ENCODE measurements around the gene CIAO2A. TPM values are rescaled to one million over a fixed set of nuclear protein-coding genes. Genes with fewer than 3 reads are reported as not detected.

The CIAO2A gene
- total RNA-seq, 1 experiment from 2014 or later = 74.4 TPM

- Mint-ChIP-seq H3K27ac (no peak overlapping the region), H3K36me3 (ENCODE audit: insufficient read depth in 1 of 3, low read depth in 3 of 3) (peaks cover 0 to 5% (median 0%) of the 10 kb centered on the region in 3 experiments; a peak in 5 of 7 replicates), H3K4me1 (peaks cover 3 to 4% of the 10 kb centered on the region in 2 experiments; a peak in 3 of 4 replicates), H3K27me3 (ENCODE audit: low read depth) (no peaks in the 10 kb centered on the region), H3K9me3 (no peaks in the 10 kb centered on the region), H3K4me3 (no peak overlapping the region)
- Histone ChIP-seq H2BK15ac (ENCODE audit: low read depth, low read length) (no peak overlapping the region), H3T11ph (ENCODE audit: low read length) (no peak overlapping the region), H3K27ac (ENCODE audit: insufficient read length, low read depth, low read length) (no peak overlapping the region), H3K9me3 (ENCODE audit: control insufficient read depth, low read depth, low read length) (no peaks in the 10 kb centered on the region), H4K8ac (replicated peaks; ENCODE audit: insufficient read length, low read depth, low read length) (no peak overlapping the region), H3K23me2 (ENCODE audit: insufficient read length, low read depth, low read length, poor library complexity, severe bottlenecking) (no peaks in the 10 kb centered on the region), H4K91ac (ENCODE audit: insufficient read length, low read depth, low read length) (no peak overlapping the region), H3K56ac (ENCODE audit: insufficient read length, low read depth, low read length) (no peak overlapping the region), H3K23ac (ENCODE audit: insufficient read length, low read depth, low read length) (no peak overlapping the region), H3K9ac (ENCODE audit: extremely low read depth, insufficient read length, low read length) (no peak overlapping the region), H3K14ac (ENCODE audit: insufficient read depth, low read length) (no peak overlapping the region), H2BK20ac (ENCODE audit: low read depth, low read length, poor library complexity, severe bottlenecking) (no peak overlapping the region), H3K18ac (ENCODE audit: insufficient read length, low read depth, low read length) (no peak overlapping the region), H3K4ac (ENCODE audit: low read depth, low read length) (no peak overlapping the region), H3K4me1 (ENCODE audit: insufficient read depth, low read length) (no peaks in the 10 kb centered on the region), H2AK5ac (ENCODE audit: insufficient read length, low read length) (no peak overlapping the region), H2BK120ac (ENCODE audit: low read depth, low read length, poor library complexity, severe bottlenecking) (no peak overlapping the region), H3K4me2 (ENCODE audit: insufficient read depth, insufficient read length, low read length) (no peak overlapping the region), H4K20me1 (ENCODE audit: control insufficient read depth, insufficient read depth, insufficient read length) (no peaks in the 10 kb centered on the region), H3K79me1 (ENCODE audit: insufficient read depth, low read depth, low read length, poor library complexity, severe bottlenecking) (no peaks in the 10 kb centered on the region), H3K27me3 (ENCODE audit: insufficient read depth, low read length) (no peaks in the 10 kb centered on the region), H2BK5ac (ENCODE audit: insufficient read length, low read length) (no peak overlapping the region), H2BK12ac (ENCODE audit: insufficient read length, low read depth, low read length) (no peak overlapping the region), H2AFZ (ENCODE audit: low read length) (no peak overlapping the region), H4K5ac (ENCODE audit: insufficient read length, low read depth, low read length) (no peak overlapping the region), H3K79me2 (ENCODE audit: insufficient read depth, low read length) (no peaks in the 10 kb centered on the region)
- WGBS (ENCODE audit: extremely low coverage, insufficient read length, low lambda C conversion rate) = no CpG with 5 or more reads among the region's 1 CpG
- no peak for DNase-seq
- no peak for TF ChIP-seq CTCF (conservative IDR thresholded peaks at IDR 0.05)
Observed at GRCh38 chr15:64066451-64066850, 27.2 kb downstream of the CIAO2A start.

Measured in H9 (cell line).